GM23338 (cell line): ENCODE results near the gene ADGRV1.

Experiments used
- CREB1 ChIP-seq: fragments of 250-450 bp; sonication (Bioruptor Pico); IDR thresholded peaks from 2 replicates; pipeline ENCODE4 v1.5.0; 2020; ENCODE audit warnings: low read depth, mild to moderate bottlenecking, moderate library complexity
- EZH2 ChIP-seq: fragments of 200-600 bp; sonication (generic); IDR thresholded peaks from one replicate; pipeline ENCODE4 v1.8.0; 2017; ENCODE audit warnings: antibody characterized with exemption, mild to moderate bottlenecking, low read depth; ENCODE audit not compliant: unreplicated experiment
- JUNB ChIP-seq: IDR thresholded peaks from one replicate; pipeline ENCODE4 v1.6.1; 2016; ENCODE audit warnings: antibody characterized with exemption; ENCODE audit not compliant: unreplicated experiment
- NANOG ChIP-seq: IDR thresholded peaks from 2 replicates; pipeline ENCODE4 v1.6.1; 2016; ENCODE audit warnings: antibody characterized with exemption, borderline replicate concordance
- POLR2AphosphoS5 ChIP-seq: IDR thresholded peaks from 2 replicates; pipeline ENCODE4 v1.6.1; 2016; ENCODE audit warnings: antibody characterized with exemption, low read depth
- REST ChIP-seq: IDR thresholded peaks from one replicate; pipeline ENCODE4 v1.6.1; 2018; ENCODE audit warnings: antibody characterized with exemption; ENCODE audit not compliant: unreplicated experiment
- TF ChIP-seq, protein P1 (sequence below), 2 experiments: fragments of 200-600 bp in 1 of 2; sonication (generic) in 1 of 2; conservative IDR thresholded peaks; 2 replicates each; pipeline versions ENCODE4 v1.5.1 to v1.6.1; 2016 to 2017; ENCODE audit warnings: antibody characterized with exemption in 2 of 2, low read depth in 2 of 2, mild to moderate bottlenecking in 2 of 2, moderate library complexity in 1 of 2

DNA sequence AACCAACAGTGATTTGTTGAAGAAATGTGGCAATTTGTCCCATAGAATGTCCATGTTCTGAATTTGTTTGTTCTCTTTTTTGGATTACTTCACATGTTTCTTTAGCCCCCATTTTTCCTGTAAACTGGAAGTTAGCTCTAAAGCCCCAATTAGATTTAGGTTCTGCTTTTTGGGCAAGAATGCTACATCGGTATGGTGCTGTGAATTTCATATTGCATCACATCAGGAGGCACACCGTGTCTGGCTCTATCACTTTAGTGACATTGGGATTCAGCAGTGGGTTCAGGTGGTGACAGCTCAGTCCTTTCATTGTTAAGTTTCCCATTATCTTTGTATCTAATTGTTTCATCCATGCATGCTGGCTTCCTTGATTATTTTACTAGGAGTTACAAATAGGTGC, 27.9 kb downstream of the ADGRV1 start:
- TF ChIP-seq, protein P1, sequence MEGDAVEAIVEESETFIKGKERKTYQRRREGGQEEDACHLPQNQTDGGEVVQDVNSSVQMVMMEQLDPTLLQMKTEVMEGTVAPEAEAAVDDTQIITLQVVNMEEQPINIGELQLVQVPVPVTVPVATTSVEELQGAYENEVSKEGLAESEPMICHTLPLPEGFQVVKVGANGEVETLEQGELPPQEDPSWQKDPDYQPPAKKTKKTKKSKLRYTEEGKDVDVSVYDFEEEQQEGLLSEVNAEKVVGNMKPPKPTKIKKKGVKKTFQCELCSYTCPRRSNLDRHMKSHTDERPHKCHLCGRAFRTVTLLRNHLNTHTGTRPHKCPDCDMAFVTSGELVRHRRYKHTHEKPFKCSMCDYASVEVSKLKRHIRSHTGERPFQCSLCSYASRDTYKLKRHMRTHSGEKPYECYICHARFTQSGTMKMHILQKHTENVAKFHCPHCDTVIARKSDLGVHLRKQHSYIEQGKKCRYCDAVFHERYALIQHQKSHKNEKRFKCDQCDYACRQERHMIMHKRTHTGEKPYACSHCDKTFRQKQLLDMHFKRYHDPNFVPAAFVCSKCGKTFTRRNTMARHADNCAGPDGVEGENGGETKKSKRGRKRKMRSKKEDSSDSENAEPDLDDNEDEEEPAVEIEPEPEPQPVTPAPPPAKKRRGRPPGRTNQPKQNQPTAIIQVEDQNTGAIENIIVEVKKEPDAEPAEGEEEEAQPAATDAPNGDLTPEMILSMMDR (conservative IDR thresholded peaks at IDR 0.05; ENCODE audit: low read depth in 2 of 2): no peak
- no peak for TF ChIP-seq JUNB
- no peak for TF ChIP-seq CREB1 (CRISPR knock-in tag)
- no peak for TF ChIP-seq EZH2
- no peak for TF ChIP-seq REST
- no peak for TF ChIP-seq NANOG
- no peak for TF ChIP-seq POLR2AphosphoS5
